Breast epithelium (tissue), 4 donors: ENCODE data around the gene CDH23. TPM values are rescaled to one million over a fixed set of nuclear protein-coding genes. Genes with fewer than 3 reads are reported as not detected.

Experiments
- DNase-seq, 2 donors: peaks; one replicate each; pipeline ENCODE4 v3.0.0-alpha.2; 2019; ENCODE audit warnings: low spot score in 2 of 2
- H3K27ac ChIP-seq, 2 donors: fragments of 200-600 bp; sonication (generic) in 1 of 2; one replicate each; pipeline ENCODE4 v1.5.1; 2016 to 2019; ENCODE audit warnings: mild to moderate bottlenecking in 1 of 2
- H3K27me3 ChIP-seq, 2 donors: fragments of 200-600 bp; sonication (generic) in 1 of 2; one replicate each; pipeline versions ENCODE4 v1.5.1 to v1.6.0; 2017 to 2019; ENCODE audit warnings: control low read depth in 1 of 2, mild to moderate bottlenecking in 1 of 2
- H3K36me3 ChIP-seq: fragments of 200-600 bp; one replicate; pipeline ENCODE4 v1.5.1; 2019
- H3K4me1 ChIP-seq, 2 donors: fragments of 200-600 bp; sonication (generic); one replicate each; pipeline ENCODE4 v1.5.1; 2016 to 2019; ENCODE audit warnings: control low read depth in 1 of 2
- H3K4me3 ChIP-seq, 3 donors: fragments of 200-600 bp; sonication (generic); 1 replicate in 2 of 3; 2 replicates in 1 of 3; pipeline ENCODE4 v1.5.1; 2016 to 2019; ENCODE audit warnings: mild to moderate bottlenecking in 3 of 3, moderate library complexity in 2 of 3
- H3K9me3 ChIP-seq, 2 donors: fragments of 200-600 bp; sonication (generic) in 1 of 2; one replicate each; pipeline ENCODE4 v1.5.1; 2016 to 2019; ENCODE audit warnings: control low read depth in 1 of 2
- CTCF ChIP-seq, 3 donors: fragments of 450-650 bp; IDR thresholded peaks; one replicate each; pipeline ENCODE4 v1.5.1; 2016 to 2017; ENCODE audit warnings: antibody characterized with exemption in 3 of 3, mild to moderate bottlenecking in 3 of 3, moderate library complexity in 3 of 3
- POLR2A ChIP-seq: fragments of 450-650 bp; IDR thresholded peaks from one replicate; pipeline ENCODE4 v1.6.1; 2016; ENCODE audit warnings: antibody characterized with exemption, mild to moderate bottlenecking, moderate library complexity
- POLR2AphosphoS5 ChIP-seq, 3 donors: sonication (generic); formaldehyde crosslinking; IDR thresholded peaks; one replicate each; pipeline ENCODE4 v1.6.1; 2017; ENCODE audit warnings: antibody characterized with exemption in 3 of 3
- intact Hi-C: fragments of 100-400 bp; cut with DNase I; formaldehyde crosslinking; loops from one replicate; pipeline ENCODE4 v1.15.1; 2023; ENCODE audit warnings: low total_unique reads
- total RNA-seq, 3 donors: library from RNA; depleted of rRNA; stranded (reverse); fragments of >200 nt; gene quantifications; one replicate each; pipeline ENCODE4 v1.1.0, GENCODE V29; 2016

CDH23 gene
- total RNA-seq, 3 donors from 2014 or later, result 8.5 to 13.8 (median 11.6) TPM

- Histone ChIP-seq H3K36me3 (no peaks in the 10 kb centered on the region), H3K4me3 (no peak overlapping the region), H3K9me3 (no peaks in the 10 kb centered on the region), H3K4me1 (no peaks in the 10 kb centered on the region), H3K27ac (no peak overlapping the region), H3K27me3 (no peaks in the 10 kb centered on the region)
- TF ChIP-seq CTCF (IDR thresholded peaks at IDR 0.05) (no peak), POLR2AphosphoS5 (IDR thresholded peaks at IDR 0.05) (no peak), POLR2A (no peak)
- intact Hi-C loops, result no loop called here
- DNase-seq, result no peak
Observed at GRCh38 chr10:71635867-71636266, 239.1 kb downstream of the CDH23 start.

DNA sequence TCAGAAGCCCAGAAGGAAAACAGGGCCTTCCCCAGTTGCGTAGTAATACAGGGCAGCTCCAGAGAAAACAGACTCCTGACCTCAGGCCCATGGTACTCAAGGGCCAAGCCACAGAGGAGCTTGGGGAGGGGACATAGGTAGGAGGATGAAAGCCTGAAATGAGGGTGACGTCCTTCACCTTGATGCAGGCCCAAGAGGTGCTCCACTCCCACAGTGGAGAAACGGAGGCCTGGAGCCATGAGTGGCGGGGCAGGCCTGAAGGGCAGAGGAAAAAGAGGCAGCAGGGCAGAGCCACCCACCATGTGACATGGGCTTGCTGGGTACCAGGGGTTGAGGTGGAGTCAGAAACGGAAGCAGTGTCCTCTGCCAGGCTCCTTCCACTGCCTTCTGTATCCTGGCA is 239.9 kb downstream of the CDH23 start:
- Histone ChIP-seq H3K36me3 (no peaks in the 10 kb centered on the region), H3K4me1 (no peaks in the 10 kb centered on the region), H3K27me3 (no peaks in the 10 kb centered on the region), H3K9me3 (no peaks in the 10 kb centered on the region), H3K27ac (no peak overlapping the region), H3K4me3 (no peak overlapping the region)
- intact Hi-C loops, result no loop called here
- TF ChIP-seq CTCF (IDR thresholded peaks at IDR 0.05) (no peak), POLR2AphosphoS5 (IDR thresholded peaks at IDR 0.05) (no peak), POLR2A (no peak)
- DNase-seq, result no peak

GRCh38 chr10:71637305-71637704 is 240.6 kb downstream of the CDH23 start:
- Histone ChIP-seq H3K27me3 (no peaks in the 10 kb centered on the region), H3K27ac (no peak overlapping the region), H3K4me1 (no peaks in the 10 kb centered on the region), H3K36me3 (no peaks in the 10 kb centered on the region), H3K9me3 (no peaks in the 10 kb centered on the region), H3K4me3 (no peak overlapping the region)
- intact Hi-C loops, result no loop called here
- no peak for TF ChIP-seq POLR2A
- no peak for TF ChIP-seq POLR2AphosphoS5 (IDR thresholded peaks at IDR 0.05)
- TF ChIP-seq CTCF (IDR thresholded peaks at IDR 0.05), result no peak
- DNase-seq, result no peak

DNA sequence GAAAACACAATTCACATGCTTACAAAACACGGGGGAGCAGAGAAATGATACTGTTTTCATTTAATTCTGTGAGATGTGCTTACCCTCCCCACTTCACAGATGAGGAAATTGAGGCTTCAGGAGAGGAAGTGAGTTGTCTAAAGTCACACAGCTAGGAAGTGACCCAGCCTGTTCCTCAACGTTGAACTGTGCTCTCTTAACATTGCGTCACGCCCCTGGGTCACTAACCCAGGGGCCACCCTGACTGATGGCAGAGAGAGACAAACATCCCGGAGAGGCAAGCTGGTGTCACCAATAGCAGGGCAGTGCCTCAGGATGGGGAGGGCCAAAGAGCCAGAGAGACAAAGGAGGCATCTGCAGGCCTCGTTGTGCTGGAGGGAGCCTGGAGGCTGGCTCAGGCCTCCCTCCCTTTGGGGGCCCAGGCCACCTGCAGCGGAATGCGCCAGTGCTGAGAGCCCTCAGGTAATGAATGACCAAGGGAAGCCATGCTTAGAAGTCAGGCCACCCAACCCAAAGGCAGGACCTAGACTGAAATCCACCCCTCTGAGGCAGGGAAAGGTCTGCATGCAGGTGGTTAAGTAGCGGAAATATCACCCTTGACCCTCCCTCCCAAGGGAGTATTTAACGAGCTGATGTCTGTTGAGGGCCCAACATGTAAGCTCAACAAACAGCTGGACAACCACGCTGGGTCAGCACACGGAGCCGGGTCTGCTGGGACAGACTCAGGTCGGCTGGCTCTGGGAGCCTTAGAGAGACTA is 241.5 kb downstream of the CDH23 start:
- H3K27ac ChIP-seq, result no peak overlapping the region
- H3K4me3 ChIP-seq, result no peak overlapping the region
- no peaks in the 10 kb centered on the region for H3K27me3 ChIP-seq
- TF ChIP-seq POLR2A (no peak), CTCF (IDR thresholded peaks at IDR 0.05) (no peak), POLR2AphosphoS5 (IDR thresholded peaks at IDR 0.05) (no peak)
- no peaks in the 10 kb centered on the region for H3K4me1 ChIP-seq
- no peak for DNase-seq
- no peaks in the 10 kb centered on the region for H3K36me3 ChIP-seq
- no peaks in the 10 kb centered on the region for H3K9me3 ChIP-seq
- intact Hi-C loops, result no loop called here

DNA sequence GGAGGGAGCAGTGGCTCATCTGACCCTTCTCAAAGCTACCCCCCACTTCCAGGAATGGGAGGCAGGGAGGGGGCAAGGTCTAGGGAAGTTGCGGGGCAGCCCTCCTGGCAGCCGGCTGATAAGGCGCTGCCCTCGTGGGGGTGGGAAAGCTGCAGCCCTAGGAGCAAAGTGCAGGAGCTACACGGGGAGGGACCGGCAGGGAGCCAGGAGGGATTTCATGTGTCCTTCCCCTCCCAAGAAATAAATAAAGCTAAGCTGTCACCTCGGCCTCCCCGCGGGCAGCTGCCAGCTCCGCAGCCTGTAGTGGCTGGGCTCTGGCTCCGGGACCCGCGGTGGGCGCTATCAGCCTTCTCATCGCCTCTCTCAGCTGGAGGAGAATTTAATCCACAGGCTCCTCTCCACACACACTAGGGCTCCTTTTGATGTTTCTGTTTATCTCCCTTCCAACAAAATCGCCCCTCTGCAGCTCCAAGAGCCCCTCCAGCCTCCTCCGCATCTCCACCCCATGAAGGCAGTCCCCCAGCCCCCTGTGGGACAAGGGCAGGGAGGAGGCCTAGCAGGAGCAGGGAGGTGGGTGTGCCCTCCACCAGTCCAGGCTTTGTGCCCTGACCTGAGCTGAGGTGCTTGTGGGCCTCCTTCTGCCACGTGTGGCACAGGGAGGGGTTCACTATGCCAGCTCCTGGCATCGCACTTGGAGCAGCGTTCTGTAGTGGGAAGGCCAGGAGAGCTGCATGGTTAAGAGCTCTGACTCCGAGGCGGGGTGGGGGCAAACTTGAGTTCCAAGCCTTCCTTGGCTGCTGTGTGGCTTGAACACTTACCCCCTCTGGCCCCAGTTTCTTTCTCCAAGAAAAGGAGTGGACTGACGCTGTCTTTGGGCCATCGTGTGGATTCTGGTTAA is 242.4 kb downstream of the CDH23 start:
- H3K27ac ChIP-seq, result no peak overlapping the region
- TF ChIP-seq CTCF (IDR thresholded peaks at IDR 0.05) (no peak), POLR2A (no peak), POLR2AphosphoS5 (IDR thresholded peaks at IDR 0.05) (no peak)
- no peak overlapping the region for H3K4me3 ChIP-seq
- no peaks in the 10 kb centered on the region for H3K27me3 ChIP-seq
- DNase-seq, result no peak
- no peaks in the 10 kb centered on the region for H3K9me3 ChIP-seq
- intact Hi-C loops, result no loop called here
- no peaks in the 10 kb centered on the region for H3K36me3 ChIP-seq
- H3K4me1 ChIP-seq, result no peaks in the 10 kb centered on the region
